Heart right ventricle (tissue), 16 donors: Measurements from ENCODE around the gene MBTD1. TPM values are rescaled to one million over a fixed set of nuclear protein-coding genes. Genes with fewer than 3 reads are reported as not detected.

Experiments used
- ATAC-seq, 8 donors: fragments of 200-7000 bp; cut with Tn5 transposase; one replicate each; pipeline ENCODE4 v1.9.1; 2020; ENCODE audit warnings: mild to moderate bottlenecking in 8 of 8, moderate library complexity in 8 of 8, moderate number of reproducible peaks in 1 of 8
- DNase-seq, 2 donors: peaks; one replicate each; pipeline ENCODE4 v3.0.0-alpha.2; 2020
- H3K27ac ChIP-seq, 10 donors: fragments of 200-600 bp; sonication (generic) in 2 of 10; one replicate each; pipeline versions ENCODE4 v1.5.0 to v1.8.0; 2020 to 2022; ENCODE audit warnings: mild to moderate bottlenecking in 3 of 10
- H3K27me3 ChIP-seq, 7 donors: fragments of 200-600 bp; one replicate each; pipeline ENCODE4 v1.8.0; 2021 to 2022; ENCODE audit warnings: mild to moderate bottlenecking in 2 of 7
- H3K36me3 ChIP-seq, 9 donors: fragments of 200-600 bp; sonication (generic) in 1 of 9; one replicate each; pipeline versions ENCODE4 v1.5.0 to v1.8.0; 2020 to 2022; ENCODE audit warnings: mild to moderate bottlenecking in 2 of 9
- H3K4me1 ChIP-seq, 9 donors: fragments of 200-600 bp; sonication (generic) in 1 of 9; one replicate each; pipeline versions ENCODE4 v1.5.0 to v1.8.0; 2020 to 2022; ENCODE audit warnings: mild to moderate bottlenecking in 4 of 9
- H3K4me3 ChIP-seq, 10 donors: fragments of 200-600 bp; sonication (generic) in 2 of 10; one replicate each; pipeline versions ENCODE4 v1.5.0 to v1.8.0; 2020 to 2022; ENCODE audit warnings: mild to moderate bottlenecking in 7 of 10, moderate library complexity in 2 of 10
- H3K9me3 ChIP-seq, 11 donors: fragments of 200-600 bp in 10 of 11; sonication (generic) in 2 of 11; one replicate each; pipeline versions ENCODE4 v1.5.0 to v1.8.0; 2013 to 2022; ENCODE audit warnings: mild to moderate bottlenecking in 2 of 11, control low read depth in 1 of 11, moderate library complexity in 1 of 11
- CTCF ChIP-seq, 9 donors: fragments of 200-600 bp; sonication (generic) in 2 of 9; IDR thresholded peaks; one replicate each; pipeline versions ENCODE4 v1.5.0 to v1.8.0; 2021 to 2022; ENCODE audit warnings: antibody characterized with exemption in 9 of 9, mild to moderate bottlenecking in 5 of 9, moderate library complexity in 1 of 9
- WGBS, 2 donors: extraction: QIAGEN DNeasy Blood & Tissue Kit; methylation state at CpG; one replicate each; pipeline ENCODE4 v1.1.7; 2013; ENCODE audit warnings: inconsistent platforms in 1 of 2; 5-methylcytosine and 5-hydroxymethylcytosine counted together
- intact Hi-C, 10 donors: fragments of 100-400 bp; cut with DNase I; formaldehyde crosslinking; loops; one replicate each; pipeline versions ENCODE4 v1.11.1 to v1.14.2; 2022
- polyA plus RNA-seq, 2 donors: library from polyadenylated mRNA; stranded (reverse); fragments of 200-250 nt; gene quantifications; one replicate each; pipeline ENCODE4 v1.2.3, GENCODE V29; 2013
- total RNA-seq, 10 donors: library from RNA; stranded (reverse); fragmentation: NEBNext Ultra II Directional in 3 of 10; extraction: Animal tissue kit (Norgen Biotek cat#: 25700) in 3 of 10; gene quantifications; one replicate each; pipeline versions ENCODE4 v1.2.1 to v1.2.4, GENCODE V29; 2021 to 2023
- donor health status: Arrhythmogenic right ventricular cardiomyopathy.
- donor health status: ischemic (EF 13 %, LVEDD 7.1; RV severe dilation, severe dysfunction).
- donor health status: healthy with polysubstance abuse.
- donor health status: DM: no; HTN: yes; CAD: no.
- donor health status: DM: no; HTN: no; CAD: no.
- donor health status: ischemic (EF 25% LVEDD 6.9; RV normal size, moderate dysfunction).
- donor health status: ischemic (EF 25% LVEDD 5.7; RV mildly dilated, moderate dysfunction).
- donor health status: healthy.
- donor health status: DM: yes; HTN: yes; CAD: no.
- donor health status: Ischemic cardiomyopathy.
- donor health status: ischemic (EF 35%, LVEDD 5.7; RV mildly dilated, moderate dysfunction).
- donor health status: nonischemic (EF 11% LVEDD 7.7; RV severe dilation, severe dysfunction).
- donor health status: DM: yes; HTN: yes; CAD: no.
- donor health status: PGD.
- donor health status: ischemic (EF 29% LVEDD 5.4; RV normal size, mild dysfunction).
- donor health status: nonischemic (EF 23%, LVEDD 6.1; RV moderate dilation, normal function).

MBTD1 gene
- total and polyA plus RNA-seq, 12 donors: 1.8 to 11.4 (median 6.9) TPM

GRCh38 chr17:51245535-51245934, 14.3 kb downstream of the MBTD1 start:
- Histone ChIP-seq H3K4me3 (no peak overlapping the region), H3K27me3 (no peaks in the 10 kb centered on the region), H3K27ac (no peak overlapping the region), H3K9me3 (no peaks in the 10 kb centered on the region), H3K36me3 (peaks cover 0 to 6% (median 0%) of the 10 kb centered on the region in 9 donors), H3K4me1 (no peaks in the 10 kb centered on the region)
- DNase-seq: no peak
- 96 to 100% methylated on average over 1 of the region's 1 CpG for WGBS, 2 donors
- no peak for TF ChIP-seq CTCF (IDR thresholded peaks at IDR 0.05)
- intact Hi-C loops: no loop called here
- ATAC-seq: no peak

GRCh38 chr17:51244041-51244440, 15.8 kb downstream of the MBTD1 start:
- H3K36me3 ChIP-seq: peaks cover 0 to 6% (median 0%) of the 10 kb centered on the region in 9 donors
- no peaks in the 10 kb centered on the region for H3K9me3 ChIP-seq
- H3K27ac ChIP-seq: no peak overlapping the region
- ATAC-seq (no peak), DNase-seq (no peak)
- no peak overlapping the region for H3K4me3 ChIP-seq
- no peaks in the 10 kb centered on the region for H3K4me1 ChIP-seq
- no peaks in the 10 kb centered on the region for H3K27me3 ChIP-seq
- no peak for TF ChIP-seq CTCF (IDR thresholded peaks at IDR 0.05)
- WGBS, 2 donors: 80 to 86% methylated on average over 4 of the region's 4 CpGs
- intact Hi-C loops: no loop called here

GRCh38 chr17:51240275-51240674, 19.6 kb downstream of the MBTD1 start:
- intact Hi-C loops: no loop called here
- no peaks in the 10 kb centered on the region for H3K27me3 ChIP-seq
- peaks cover 0 to 6% (median 0%) of the 10 kb centered on the region in 11 donors for H3K9me3 ChIP-seq
- 70 to 71% methylated on average over 2 of the region's 2 CpGs for WGBS, 2 donors
- H3K4me1 ChIP-seq: peaks cover 0 to 5% (median 0%) of the 10 kb centered on the region in 9 donors
- no peak overlapping the region for H3K4me3 ChIP-seq
- H3K27ac ChIP-seq: no peak overlapping the region
- ATAC-seq (no peak), DNase-seq (no peak)
- H3K36me3 ChIP-seq: peaks cover 0 to 10% (median 0%) of the 10 kb centered on the region in 9 donors
- TF ChIP-seq CTCF (IDR thresholded peaks at IDR 0.05): no peak

- intact Hi-C loops: no loop called here
- Histone ChIP-seq H3K4me1 (peaks cover 0 to 5% (median 0%) of the 10 kb centered on the region in 9 donors), H3K9me3 (peaks cover 0 to 9% (median 0%) of the 10 kb centered on the region in 11 donors), H3K27me3 (no peaks in the 10 kb centered on the region), H3K27ac (no peak overlapping the region), H3K36me3 (peaks cover 0 to 10% (median 0%) of the 10 kb centered on the region in 9 donors), H3K4me3 (no peak overlapping the region)
- WGBS, 2 donors: 79 to 83% methylated on average over 6 of the region's 6 CpGs
- no peak for TF ChIP-seq CTCF (IDR thresholded peaks at IDR 0.05)
- no peak for DNase-seq
- no peak for ATAC-seq
Measured at GRCh38 chr17:51238255-51238887, 21.5 kb downstream of the MBTD1 start.
